Measurements from ENCODE around the gene PTGES2.

The PTGES2 gene

DNA sequence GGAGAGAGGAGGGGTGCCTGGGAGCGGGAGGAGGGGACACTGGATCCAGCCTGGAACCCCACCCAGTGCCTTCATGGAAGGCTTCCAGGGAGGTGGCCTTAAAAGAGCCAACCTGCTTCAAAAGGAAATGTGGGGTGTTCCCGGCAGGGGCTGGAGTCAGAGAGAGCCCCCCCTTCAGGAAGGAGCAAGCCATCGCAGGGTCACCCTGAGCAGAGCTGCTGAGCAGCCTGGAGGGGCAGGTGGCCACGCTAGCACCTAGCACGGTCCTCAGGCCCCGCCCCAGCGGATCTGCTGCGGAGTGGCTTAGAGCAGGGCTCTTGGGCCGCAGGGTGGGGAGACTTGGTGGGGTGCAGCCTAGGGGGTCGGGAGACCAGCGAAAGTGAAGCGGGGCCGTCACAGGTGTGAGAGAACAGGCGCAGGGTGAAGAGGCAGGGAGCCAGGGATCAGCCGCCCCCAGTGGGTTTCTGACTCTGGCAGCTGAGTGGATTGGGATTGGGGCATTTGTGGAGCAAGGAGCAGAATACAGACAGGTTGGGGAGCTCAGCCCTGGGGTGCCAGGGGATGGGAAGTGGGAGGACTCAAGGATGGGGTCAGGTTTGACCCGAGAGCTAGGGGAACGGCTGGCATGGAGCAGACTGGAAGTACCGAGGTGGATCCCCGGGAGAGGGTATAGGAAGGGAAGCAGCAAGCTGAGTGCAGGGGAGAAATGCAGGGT is 23.2 kb upstream of the PTGES2 start:
- ATAC-seq (replicated peaks; ENCODE audit: extremely low read depth, poor library complexity, severe bottlenecking) (no peak), DNase-seq (ENCODE audit: low spot score in 2 of 2) (no peak)

DNA sequence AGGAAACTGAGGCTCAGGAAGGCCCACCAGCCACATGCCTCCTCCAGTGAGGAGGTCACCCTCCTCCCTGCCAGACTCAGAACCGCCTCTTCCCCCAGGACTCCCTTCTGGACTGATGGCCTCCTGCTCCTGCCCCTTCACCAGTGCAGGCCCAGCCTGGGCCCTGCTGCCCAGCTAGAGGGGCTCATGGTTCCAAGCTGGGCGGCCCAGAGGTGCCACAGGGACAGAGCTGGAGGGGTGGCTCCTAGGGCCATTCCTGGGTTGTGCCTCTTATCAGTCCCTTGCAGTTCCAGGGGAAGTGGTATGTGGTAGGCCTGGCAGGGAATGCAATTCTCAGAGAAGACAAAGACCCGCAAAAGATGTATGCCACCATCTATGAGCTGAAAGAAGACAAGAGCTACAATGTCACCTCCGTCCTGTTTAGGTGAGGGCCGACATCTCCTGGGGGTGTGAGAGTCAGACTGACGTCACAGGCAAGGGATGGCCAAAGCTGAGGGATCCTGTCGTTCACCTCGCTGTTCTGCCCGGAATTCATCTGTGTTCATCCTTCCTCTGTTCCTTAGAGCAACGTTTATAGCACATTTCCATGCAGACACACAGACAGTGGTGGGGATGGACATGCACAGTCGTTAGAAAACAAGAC is 22.5 kb upstream of the PTGES2 start:
- Mint-ChIP-seq H3K27ac (ENCODE audit: low read depth) (no peak overlapping the region), H3K9me3 (no peaks in the 10 kb centered on the region), H3K36me3 (ENCODE audit: insufficient read depth) (peaks cover 1% of the 10 kb centered on the region), H3K4me1 (no peaks in the 10 kb centered on the region), H3K27me3 (no peaks in the 10 kb centered on the region), H3K4me3 (no peak overlapping the region)
- DNase-seq (ENCODE audit: low spot score in 2 of 2) (no peak), ATAC-seq (replicated peaks; ENCODE audit: extremely low read depth, poor library complexity, severe bottlenecking) (no peak)

More for the DNA sequence above, 23.2 kb upstream of the PTGES2 start:
- H3K9me3 Mint-ChIP-seq: no peaks in the 10 kb centered on the region
- H3K27me3 Mint-ChIP-seq: no peaks in the 10 kb centered on the region
- no peaks in the 10 kb centered on the region for H3K4me1 Mint-ChIP-seq
- H3K27ac Mint-ChIP-seq (ENCODE audit: low read depth): no peak overlapping the region
- H3K36me3 Mint-ChIP-seq (ENCODE audit: insufficient read depth): peaks cover 1% of the 10 kb centered on the region
- no peak overlapping the region for H3K4me3 Mint-ChIP-seq

- H3K36me3 Mint-ChIP-seq (ENCODE audit: insufficient read depth): peaks cover 1% of the 10 kb centered on the region
- H3K9me3 Mint-ChIP-seq: no peaks in the 10 kb centered on the region
- no peaks in the 10 kb centered on the region for H3K4me1 Mint-ChIP-seq
- H3K4me3 Mint-ChIP-seq: no peak within 1 kb of the TSS
- H3K27ac Mint-ChIP-seq (ENCODE audit: low read depth): no peak within 1 kb of the TSS
- no peak for ATAC-seq (replicated peaks; ENCODE audit: extremely low read depth, poor library complexity, severe bottlenecking)
- no peak for DNase-seq (ENCODE audit: low spot score in 2 of 2)
- no peaks in the 10 kb centered on the region for H3K27me3 Mint-ChIP-seq
Observed at GRCh38 chr9:128149001-128149701, 21.6 kb upstream of the PTGES2 start, which contains the start of gene LCN2. LCN2 (plus strand) TSS chr9:128149453; CDS start chr9:128149526, 73 bp downstream.

GRCh38 chr9:128148509-128149000 is 21.0 kb upstream of the PTGES2 start:
- no peak for DNase-seq (ENCODE audit: low spot score in 2 of 2)
- H3K27ac Mint-ChIP-seq (ENCODE audit: low read depth): no peak overlapping the region
- peaks cover 1% of the 10 kb centered on the region for H3K36me3 Mint-ChIP-seq (ENCODE audit: insufficient read depth)
- ATAC-seq (replicated peaks; ENCODE audit: extremely low read depth, poor library complexity, severe bottlenecking): no peak
- H3K9me3 Mint-ChIP-seq: no peaks in the 10 kb centered on the region
- no peak overlapping the region for H3K4me3 Mint-ChIP-seq
- H3K4me1 Mint-ChIP-seq: no peaks in the 10 kb centered on the region
- H3K27me3 Mint-ChIP-seq: no peaks in the 10 kb centered on the region

DNA sequence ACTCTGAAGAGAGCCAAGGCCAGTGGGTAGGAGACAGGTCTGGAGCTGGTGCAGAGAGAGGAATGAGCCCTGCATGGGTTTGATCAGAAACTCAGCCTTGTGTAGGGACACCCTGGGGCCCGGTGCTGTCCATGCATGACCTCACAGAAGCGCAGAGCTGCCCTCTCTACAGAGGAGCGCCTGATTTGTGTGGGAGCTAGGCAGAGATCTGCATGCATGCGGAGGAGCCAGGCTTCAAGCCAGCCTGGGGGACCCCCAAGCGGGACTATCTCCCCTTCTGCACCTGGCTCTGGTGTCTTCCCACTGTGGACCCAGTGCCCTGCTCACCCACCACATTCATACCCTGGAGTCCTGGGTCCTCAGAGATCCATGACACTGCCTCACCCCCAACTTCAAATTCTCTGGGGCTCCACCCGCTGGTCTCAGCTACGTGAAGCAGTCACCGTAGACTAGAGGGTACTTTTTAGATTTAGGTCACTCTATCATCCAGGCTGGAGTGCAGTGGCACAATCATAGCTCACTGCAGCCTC is 19.1 kb upstream of the PTGES2 start:
- no peaks in the 10 kb centered on the region for H3K27me3 Mint-ChIP-seq
- no peak overlapping the region for H3K4me3 Mint-ChIP-seq
- no peaks in the 10 kb centered on the region for H3K9me3 Mint-ChIP-seq
- DNase-seq (ENCODE audit: low spot score in 2 of 2): no peak
- no peaks in the 10 kb centered on the region for H3K36me3 Mint-ChIP-seq (ENCODE audit: insufficient read depth)
- ATAC-seq (replicated peaks; ENCODE audit: extremely low read depth, poor library complexity, severe bottlenecking): no peak
- peaks cover 5% of the 10 kb centered on the region for H3K4me1 Mint-ChIP-seq
- H3K27ac Mint-ChIP-seq (ENCODE audit: low read depth): peak overlapping the region; percentile 51

- H3K36me3 Mint-ChIP-seq (ENCODE audit: insufficient read depth): no peaks in the 10 kb centered on the region
- ATAC-seq (replicated peaks; ENCODE audit: extremely low read depth, poor library complexity, severe bottlenecking) (no peak), DNase-seq (ENCODE audit: low spot score in 2 of 2) (no peak)
- no peak overlapping the region for H3K4me3 Mint-ChIP-seq
- peaks cover 5% of the 10 kb centered on the region for H3K4me1 Mint-ChIP-seq
- no peak overlapping the region for H3K27ac Mint-ChIP-seq (ENCODE audit: low read depth)
- no peaks in the 10 kb centered on the region for H3K9me3 Mint-ChIP-seq
- no peaks in the 10 kb centered on the region for H3K27me3 Mint-ChIP-seq
Observed at GRCh38 chr9:128145951-128146351, 18.4 kb upstream of the PTGES2 start.

DNA sequence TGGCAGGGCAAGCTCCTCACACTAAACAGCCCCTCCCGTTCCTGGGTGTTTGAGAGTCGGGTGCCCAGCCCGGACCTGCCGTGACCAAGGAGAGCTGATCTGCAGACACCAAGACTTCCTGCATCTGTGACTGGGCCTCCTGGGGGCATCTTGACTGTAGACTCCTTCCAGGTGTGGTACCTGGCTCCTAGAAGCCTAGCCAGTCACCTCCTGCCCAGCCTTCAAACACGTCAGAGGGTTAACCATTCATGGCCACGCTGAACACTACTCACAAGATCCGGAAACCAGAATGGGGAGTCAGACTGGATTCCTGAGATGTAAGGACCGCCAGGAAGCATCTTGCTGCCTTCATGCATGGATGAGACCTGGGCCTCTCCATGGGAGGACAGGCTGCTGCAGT is 18.0 kb upstream of the PTGES2 start:
- H3K27me3 Mint-ChIP-seq: no peaks in the 10 kb centered on the region
- ATAC-seq (replicated peaks; ENCODE audit: extremely low read depth, poor library complexity, severe bottlenecking) (no peak), DNase-seq (ENCODE audit: low spot score in 2 of 2) (no peak)
- no peaks in the 10 kb centered on the region for H3K9me3 Mint-ChIP-seq
- H3K4me3 Mint-ChIP-seq: no peak overlapping the region
- H3K36me3 Mint-ChIP-seq (ENCODE audit: insufficient read depth): no peaks in the 10 kb centered on the region
- H3K4me1 Mint-ChIP-seq: peaks cover 5% of the 10 kb centered on the region
- no peak overlapping the region for H3K27ac Mint-ChIP-seq (ENCODE audit: low read depth)

DNA sequence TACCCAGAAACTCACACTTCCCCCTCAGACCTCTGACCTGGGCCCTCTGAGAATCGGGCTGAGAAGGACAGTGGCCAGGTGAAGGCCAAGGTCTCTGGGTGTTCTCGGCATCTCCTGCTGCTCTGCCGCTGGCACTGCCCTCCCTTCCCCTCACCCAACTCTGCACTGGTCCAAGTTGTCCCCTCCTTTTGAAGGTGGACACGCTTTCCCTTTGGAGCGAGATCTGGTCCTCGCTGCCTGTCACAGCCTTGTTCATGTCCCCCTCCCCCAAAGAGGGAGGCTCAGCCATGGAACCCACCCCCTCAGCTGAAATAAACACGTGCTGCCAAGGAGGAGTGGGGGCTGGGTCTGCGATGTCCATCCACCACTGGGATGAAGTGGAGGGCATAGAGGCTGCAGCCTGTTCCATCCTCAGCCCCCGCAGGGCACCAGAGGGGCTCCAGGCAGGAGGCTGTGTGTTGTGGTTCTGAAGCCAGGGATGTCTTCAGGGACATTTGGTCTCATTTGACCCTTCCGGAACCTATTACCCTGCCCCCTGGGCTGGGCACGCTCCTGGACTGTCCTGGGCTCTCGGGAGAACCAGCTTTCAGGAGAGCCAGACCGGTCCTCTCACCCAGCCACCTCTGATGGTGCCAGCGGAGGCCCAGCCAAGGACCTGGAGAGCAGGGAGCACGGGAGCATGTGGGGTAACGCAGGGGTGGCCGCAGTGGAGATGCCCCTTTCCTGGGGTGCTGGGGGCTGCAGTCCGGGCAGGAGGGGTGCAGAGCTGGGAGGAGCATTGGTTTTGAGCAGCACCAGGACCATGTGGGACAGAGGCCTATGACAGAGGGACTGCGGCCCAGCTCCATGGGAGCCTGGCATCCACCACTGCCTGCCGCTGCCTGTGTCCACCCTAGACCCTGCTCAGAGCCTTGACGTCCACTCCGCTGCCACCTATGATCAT is 17.0 kb upstream of the PTGES2 start:
- Mint-ChIP-seq H3K27ac (ENCODE audit: low read depth) (no peak overlapping the region), H3K27me3 (no peaks in the 10 kb centered on the region), H3K9me3 (no peaks in the 10 kb centered on the region), H3K4me1 (peaks cover 5% of the 10 kb centered on the region), H3K4me3 (no peak overlapping the region), H3K36me3 (ENCODE audit: insufficient read depth) (no peaks in the 10 kb centered on the region)
- no peak for DNase-seq (ENCODE audit: low spot score in 2 of 2)
- no peak for ATAC-seq (replicated peaks; ENCODE audit: extremely low read depth, poor library complexity, severe bottlenecking)

DNA sequence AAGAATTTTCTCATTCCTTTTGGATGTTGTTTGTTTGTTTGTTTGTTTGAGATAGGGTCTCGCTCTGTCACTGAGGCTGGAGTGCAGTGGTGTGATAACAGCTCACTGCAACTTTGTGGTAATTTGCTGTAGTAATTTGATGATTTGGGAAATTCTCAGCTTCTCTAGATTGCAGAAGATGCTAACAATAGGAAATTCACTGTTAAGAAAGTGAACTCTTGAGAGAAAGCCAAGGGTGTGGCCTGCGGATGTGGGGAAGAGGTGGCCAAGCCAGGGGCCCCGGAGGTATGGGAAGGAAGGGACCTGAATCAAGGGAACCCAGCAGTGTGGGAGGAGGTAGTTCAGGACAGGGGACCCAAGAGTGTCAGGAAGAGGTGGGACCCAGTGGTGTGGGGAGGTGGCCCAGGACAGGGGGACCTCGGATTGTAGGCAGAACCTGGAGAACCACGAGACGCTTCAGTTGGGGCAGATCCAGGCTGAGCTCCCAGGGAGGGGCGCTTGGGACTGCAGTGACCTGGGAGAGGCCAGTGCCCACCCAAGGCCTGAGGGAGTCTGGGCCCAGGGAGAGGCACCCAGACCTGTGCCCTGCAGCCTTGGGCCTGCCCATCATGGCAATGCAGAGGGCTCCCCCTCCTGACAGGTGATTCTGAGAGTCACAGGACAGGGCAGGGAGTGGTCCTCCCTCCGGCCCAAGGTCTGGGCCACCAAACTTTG is 16.2 kb upstream of the PTGES2 start:
- ATAC-seq (replicated peaks; ENCODE audit: extremely low read depth, poor library complexity, severe bottlenecking) (no peak), DNase-seq (ENCODE audit: low spot score in 2 of 2) (no peak)
- H3K27me3 Mint-ChIP-seq: no peaks in the 10 kb centered on the region
- peaks cover 5% of the 10 kb centered on the region for H3K4me1 Mint-ChIP-seq
- H3K9me3 Mint-ChIP-seq: no peaks in the 10 kb centered on the region
- H3K36me3 Mint-ChIP-seq (ENCODE audit: insufficient read depth): no peaks in the 10 kb centered on the region
- H3K4me3 Mint-ChIP-seq: no peak overlapping the region
- H3K27ac Mint-ChIP-seq (ENCODE audit: low read depth): peak overlapping the region; percentile 35

DNA sequence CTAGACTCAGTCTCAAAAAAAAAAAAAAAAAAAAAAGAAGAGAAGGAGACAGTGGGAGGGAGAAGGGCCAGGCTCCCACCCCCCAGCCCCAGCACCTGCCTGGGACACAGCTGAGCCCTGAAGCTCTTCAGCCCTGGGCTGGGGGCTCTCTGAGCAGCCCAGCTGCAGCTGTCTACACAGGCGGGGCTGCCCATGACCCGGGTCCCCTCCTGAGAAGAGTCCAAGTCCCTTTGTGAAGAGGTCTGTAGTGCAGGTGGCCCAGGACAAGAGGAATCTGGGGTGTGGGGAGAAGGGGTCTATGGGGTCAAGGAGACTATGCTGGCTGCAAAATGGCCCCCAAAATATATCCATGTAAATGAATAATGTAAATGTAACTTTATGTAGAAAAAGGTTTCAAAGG is 15.1 kb upstream of the PTGES2 start:
- Mint-ChIP-seq H3K27me3 (no peaks in the 10 kb centered on the region), H3K4me1 (peaks cover 5% of the 10 kb centered on the region), H3K4me3 (no peak overlapping the region), H3K36me3 (ENCODE audit: insufficient read depth) (no peaks in the 10 kb centered on the region), H3K27ac (ENCODE audit: low read depth) (no peak overlapping the region), H3K9me3 (no peaks in the 10 kb centered on the region)
- ATAC-seq (replicated peaks; ENCODE audit: extremely low read depth, poor library complexity, severe bottlenecking) (no peak), DNase-seq (ENCODE audit: low spot score in 2 of 2) (no peak)

DNA sequence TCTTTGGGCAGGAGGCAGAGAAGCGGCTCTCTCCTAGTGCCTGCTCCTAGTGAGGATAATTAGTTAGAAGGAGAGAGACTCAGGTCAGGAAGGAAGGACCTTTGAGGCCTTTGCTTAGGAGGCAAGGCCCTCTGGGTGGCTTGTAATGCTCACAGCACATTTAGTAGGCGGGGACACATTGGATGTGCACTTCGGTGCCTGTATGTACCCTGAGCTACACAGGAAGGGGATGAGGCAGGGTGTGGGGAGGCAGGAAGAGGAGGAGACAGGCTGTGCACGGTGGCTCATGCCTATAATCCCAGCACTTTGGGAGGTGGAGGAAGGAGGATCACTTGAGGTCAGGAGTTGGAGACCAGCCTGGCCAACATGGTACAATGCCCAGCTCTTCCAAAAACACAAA is 14.5 kb upstream of the PTGES2 start:
- Mint-ChIP-seq H3K9me3 (no peaks in the 10 kb centered on the region), H3K4me3 (no peak overlapping the region), H3K4me1 (peaks cover 5% of the 10 kb centered on the region), H3K27ac (ENCODE audit: low read depth) (no peak overlapping the region), H3K27me3 (no peaks in the 10 kb centered on the region), H3K36me3 (ENCODE audit: insufficient read depth) (no peaks in the 10 kb centered on the region)
- DNase-seq (ENCODE audit: low spot score in 2 of 2): no peak
- ATAC-seq (replicated peaks; ENCODE audit: extremely low read depth, poor library complexity, severe bottlenecking): no peak

All from central memory CD8-positive, alpha-beta T cell (primary cell).